B cell (primary cell): ENCODE data around the gene CELF2. TPM values are rescaled to one million over a fixed set of nuclear protein-coding genes. Genes with fewer than 3 reads are reported as not detected.

Source experiments
- ATAC-seq: fragments of 200-7000 bp; cut with Tn5 transposase; one replicate; pipeline ENCODE4 v1.10.0; 2021; ENCODE audit warnings: low read depth, mild to moderate bottlenecking, moderate number of reproducible peaks, moderate library complexity
- CTCF ChIA-PET: fragments of 350-600 bp; sonication (Branson Sonifier 250); formaldehyde crosslinking; loops from one replicate; lab custom pipeline; 2021; ENCODE audit warnings: antibody characterized with exemption, inconsistent platforms; lab: Charles Lee
- POLR2A ChIA-PET: fragments of 350-600 bp; sonication (Branson Sonifier 250); formaldehyde crosslinking; loops from one replicate; lab custom pipeline; 2021; ENCODE audit warnings: antibody characterized with exemption; lab: Charles Lee
- DNase-seq: peaks from one replicate; pipeline ENCODE4 v3.0.0; 2013
- H2AFZ ChIP-seq: 2 replicates; pipeline ENCODE4 v1.6.1; 2012; ENCODE audit warnings: mild to moderate bottlenecking, low read depth, low read length; ENCODE audit not compliant: insufficient read depth, poor library complexity, severe bottlenecking
- H3K27ac ChIP-seq, 2 donors: 1 replicate in 1 of 2; 2 replicates in 1 of 2; pipeline ENCODE4 v1.5.1; 2012 to 2013; ENCODE audit warnings: low read length in 2 of 2, mild to moderate bottlenecking in 2 of 2, moderate library complexity in 1 of 2
- H3K27me3 ChIP-seq, 4 experiments: fragments of 200-600 bp in 1 of 4; sonication (generic) in 1 of 4; replicated peaks in 1 of 4; 1 replicate in 2 of 4; 2 replicates in 2 of 4; pipeline versions ENCODE4 v1.6.1 to v1.7.0; 2013 to 2016; ENCODE audit warnings: low read length in 3 of 4, mild to moderate bottlenecking in 2 of 4, mixed read lengths in 1 of 4, moderate library complexity in 1 of 4; ENCODE audit not compliant: insufficient read depth in 4 of 4, control insufficient read depth in 3 of 4; ENCODE audit errors: control extremely low read depth in 1 of 4
- H3K36me3 ChIP-seq, 2 experiments: replicated peaks in 1 of 2; 1 replicate in 1 of 2; 2 replicates in 1 of 2; pipeline versions ENCODE4 v1.6.1 to v1.7.1; 2013; ENCODE audit warnings: low read length in 1 of 2; ENCODE audit not compliant: insufficient read depth in 2 of 2, control insufficient read depth in 1 of 2; ENCODE audit errors: control extremely low read depth in 1 of 2, extremely low read depth in 1 of 2
- H3K4me1 ChIP-seq, 2 donors: fragments of 200-600 bp in 1 of 2; sonication (generic) in 1 of 2; 1 replicate in 1 of 2; 2 replicates in 1 of 2; pipeline versions ENCODE4 v1.5.1 to v1.6.1; 2013 to 2017; ENCODE audit warnings: low read length in 2 of 2; ENCODE audit not compliant: control insufficient read depth in 2 of 2, insufficient read depth in 2 of 2
- H3K4me2 ChIP-seq: replicated peaks from 2 replicates; pipeline ENCODE3; 2012; ENCODE audit warnings: mild to moderate bottlenecking, low read depth, low read length; ENCODE audit not compliant: poor library complexity, severe bottlenecking
- H3K4me3 ChIP-seq, 5 experiments: fragments of 200-600 bp in 1 of 5; sonication (generic) in 1 of 5; 1 replicate in 3 of 5; 2 replicates in 2 of 5; pipeline versions ENCODE4 v1.5.1 to v1.7.0; 2011 to 2016; ENCODE audit warnings: low read length in 4 of 5, mild to moderate bottlenecking in 4 of 5, low read depth in 2 of 5, control low read depth in 1 of 5, moderate library complexity in 1 of 5; ENCODE audit not compliant: insufficient read depth in 1 of 5; ENCODE audit errors: control extremely low read depth in 1 of 5, extremely low read depth in 1 of 5
- H3K79me2 ChIP-seq: fragments of 200-600 bp; sonication (generic); one replicate; pipeline ENCODE4 v1.6.0; 2016; ENCODE audit warnings: low read length; ENCODE audit not compliant: control insufficient read depth, insufficient read depth
- H3K9ac ChIP-seq: fragments of 200-600 bp; sonication (generic); 2 replicates; pipeline ENCODE4 v1.6.1; 2017; ENCODE audit warnings: mild to moderate bottlenecking, low read length, moderate library complexity
- H3K9me3 ChIP-seq, 3 donors: one replicate each; pipeline versions ENCODE4 v1.6.1 to v1.7.1; 2013; ENCODE audit warnings: low read length in 2 of 3; ENCODE audit not compliant: control insufficient read depth in 2 of 3, insufficient read depth in 1 of 3; ENCODE audit errors: control extremely low read depth in 1 of 3
- H4K20me1 ChIP-seq: 2 replicates; pipeline ENCODE4 v1.6.0; 2012; ENCODE audit warnings: mild to moderate bottlenecking, low read length; ENCODE audit not compliant: insufficient read depth, control insufficient read depth, poor library complexity, severe bottlenecking
- H3K27ac Mint-ChIP-seq: one replicate; pipeline ENCODE4 v1.8.0; 2021; ENCODE audit warnings: mixed read lengths
- H3K27me3 Mint-ChIP-seq: one replicate; pipeline ENCODE4 v1.8.0; 2021; ENCODE audit warnings: mixed read lengths
- H3K4me1 Mint-ChIP-seq: one replicate; pipeline ENCODE4 v1.8.0; 2021; ENCODE audit warnings: mixed read lengths
- H3K4me3 Mint-ChIP-seq: one replicate; pipeline ENCODE4 v1.8.0; 2021; ENCODE audit warnings: mixed read lengths
- H3K9me3 Mint-ChIP-seq: one replicate; pipeline ENCODE4 v1.8.0; 2022; ENCODE audit warnings: mixed read lengths; ENCODE audit not compliant: insufficient read depth
- CTCF ChIP-seq: fragments of 200-600 bp; IDR thresholded peaks from one replicate; pipeline ENCODE4 v1.8.0; 2022; ENCODE audit warnings: antibody characterized with exemption, mild to moderate bottlenecking
- EZH2 ChIP-seq: IDR thresholded peaks from 2 replicates; pipeline ENCODE4 v1.6.1; 2012; ENCODE audit warnings: borderline replicate concordance, low read depth, mild to moderate bottlenecking, moderate library complexity, low read length; ENCODE audit not compliant: insufficient read depth, poor library complexity, severe bottlenecking
- WGBS: methylation state at CpG from one replicate; pipeline ENCODE4 v1.1.5; 2013; ENCODE audit warnings: missing lambda C conversion rate; ENCODE audit not compliant: insufficient coverage; 5-methylcytosine and 5-hydroxymethylcytosine counted together
- intact Hi-C: fragments of 100-400 bp; cut with micrococcal nuclease; formaldehyde crosslinking; loops from one replicate; pipeline ENCODE4 v1.10.0; 2022
- polyA plus RNA-seq: library from polyadenylated mRNA; depleted of rRNA; stranded (reverse); fragments of >200 nt; gene quantifications from 2 replicates; pipeline ENCODE4 v1.2.3, GENCODE V29; 2012
- total RNA-seq, 2 donors: library from RNA; stranded (reverse); fragments of 120-200 nt in 1 of 2; gene quantifications; 1 replicate in 1 of 2; 2 replicates in 1 of 2; pipeline versions ENCODE4 v1.2.3 to v1.2.4, GENCODE V29; 2013 to 2022

The CELF2 gene
- total and polyA plus RNA-seq, 2 donors (not counting 1 experiment from before 2014, with no cell fraction given), result 59.5 to 112 TPM

GRCh38 chr10:10992072-10992471 is 25.6 kb upstream of the CELF2 start:
- no peak overlapping the region for H3K4me2 ChIP-seq
- H3K79me2 ChIP-seq, result no peaks in the 10 kb centered on the region
- CTCF ChIA-PET, result no interaction called here
- H3K4me3 Mint-ChIP-seq, result no peak overlapping the region
- H3K27me3 Mint-ChIP-seq, result peaks cover 40% of the 10 kb centered on the region
- H3K36me3 ChIP-seq, result no peaks in the 10 kb centered on the region
- H3K9me3 ChIP-seq, result no peaks in the 10 kb centered on the region
- no peak overlapping the region for H2AFZ ChIP-seq
- no peak overlapping the region for H3K4me3 ChIP-seq
- intact Hi-C loops, result no loop called here
- DNase-seq (no peak), ATAC-seq (no peak)
- H3K27me3 ChIP-seq, result peaks cover 0 to 11% (median 0%) of the 10 kb centered on the region in 4 experiments
- POLR2A ChIA-PET, result no interaction called here
- no peak overlapping the region for H3K27ac Mint-ChIP-seq
- no peaks in the 10 kb centered on the region for H3K9me3 Mint-ChIP-seq
- H3K4me1 ChIP-seq, result no peaks in the 10 kb centered on the region
- H3K27ac ChIP-seq, result no peak overlapping the region
- WGBS, result no CpG with 5 or more reads among the region's 2 CpGs
- TF ChIP-seq CTCF (no peak), EZH2 (no peak)
- no peaks in the 10 kb centered on the region for H4K20me1 ChIP-seq
- H3K4me1 Mint-ChIP-seq, result no peaks in the 10 kb centered on the region
- no peak overlapping the region for H3K9ac ChIP-seq

- Histone ChIP-seq H3K27me3 (peaks cover 0 to 11% (median 0%) of the 10 kb centered on the region in 4 experiments), H2AFZ (no peak overlapping the region), H3K9me3 (no peaks in the 10 kb centered on the region), H3K9ac (no peak overlapping the region), H3K36me3 (no peaks in the 10 kb centered on the region), H3K27ac (no peak overlapping the region), H3K79me2 (no peaks in the 10 kb centered on the region), H3K4me1 (no peaks in the 10 kb centered on the region), H4K20me1 (no peaks in the 10 kb centered on the region), H3K4me3 (no peak overlapping the region), H3K4me2 (no peak overlapping the region)
- 88% methylated on average over 2 of the region's 3 CpGs for WGBS
- no peak for ATAC-seq
- CTCF ChIA-PET, result no interaction called here
- peaks cover 39% of the 10 kb centered on the region for H3K27me3 Mint-ChIP-seq
- no peak overlapping the region for H3K27ac Mint-ChIP-seq
- DNase-seq, result no peak
- TF ChIP-seq EZH2 (no peak), CTCF (no peak)
- no peaks in the 10 kb centered on the region for H3K4me1 Mint-ChIP-seq
- intact Hi-C loops, result no loop called here
- POLR2A ChIA-PET, result no interaction called here
- H3K4me3 Mint-ChIP-seq, result no peak overlapping the region
- no peaks in the 10 kb centered on the region for H3K9me3 Mint-ChIP-seq
Observed at GRCh38 chr10:10992961-10993714, 24.5 kb upstream of the CELF2 start.
